ENCODE data around the gene DOCK4. TPM values are rescaled to one million over a fixed set of nuclear protein-coding genes. Genes with fewer than 3 reads are reported as not detected.

DOCK4 gene
- total RNA-seq, 1 donor from 2014 or later = 16.8 TPM

DNA sequence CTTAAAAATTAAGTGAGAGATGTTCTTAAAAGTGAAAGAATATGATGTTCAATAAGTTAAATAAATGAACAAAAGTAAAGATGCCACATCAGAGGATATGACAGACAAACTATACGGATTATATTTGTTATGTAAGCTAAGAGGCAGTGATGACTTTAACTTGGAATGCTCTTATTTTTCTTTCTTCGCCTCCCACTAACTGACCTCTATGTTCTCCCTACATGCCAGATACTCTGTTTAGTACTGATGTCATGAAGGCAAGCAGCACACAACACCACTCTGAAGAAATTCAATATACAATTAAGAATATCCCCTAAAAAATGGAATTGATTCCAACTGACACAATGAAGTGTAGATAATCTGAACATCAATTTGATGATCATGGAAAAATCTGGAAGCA lies 223.4 kb downstream of the DOCK4 start:
- no peak for DNase-seq (ENCODE audit: missing footprints)
- intact Hi-C loops (cut with DNase I) = no loop called here
- ATAC-seq = no peak

DNA sequence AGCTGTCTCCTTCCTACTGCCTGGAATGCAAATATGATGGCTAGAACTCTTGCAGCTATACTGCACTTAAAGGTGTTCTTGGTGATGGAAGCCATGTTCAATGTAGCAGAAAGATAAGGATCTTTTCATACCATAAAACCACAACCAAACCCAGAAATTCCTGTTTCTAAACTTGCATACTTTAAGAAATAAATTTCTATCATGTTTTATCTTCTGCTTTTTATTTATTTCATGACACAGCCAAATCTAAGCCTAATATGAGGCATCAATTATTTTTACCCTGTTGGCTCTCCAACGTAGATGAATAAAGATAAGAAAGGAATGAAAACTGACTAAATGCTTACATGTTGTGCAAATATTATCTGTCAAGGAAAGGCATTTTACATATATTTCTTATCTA lies 224.1 kb downstream of the DOCK4 start:
- no peak for DNase-seq (ENCODE audit: missing footprints)
- no peak for ATAC-seq
- intact Hi-C loops (cut with DNase I) = no loop called here

DNA sequence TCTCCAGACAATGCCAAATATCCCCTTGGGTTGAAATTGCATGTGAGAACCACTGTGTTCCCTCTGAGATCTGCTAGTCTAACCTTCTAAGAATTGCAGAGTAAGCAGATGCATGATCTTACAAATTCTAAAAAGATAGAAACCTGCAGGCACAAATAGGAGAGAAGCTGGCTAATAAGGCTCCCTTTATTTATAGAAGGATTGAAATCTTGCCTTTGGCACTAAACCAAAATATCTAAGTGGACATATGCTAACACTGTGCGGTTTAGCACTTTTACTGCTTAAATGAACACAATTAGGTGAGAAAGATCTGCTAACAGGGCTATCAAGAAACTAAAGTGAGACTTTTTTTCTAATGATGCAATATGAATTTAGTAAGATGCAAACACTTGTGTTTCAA lies 225.5 kb downstream of the DOCK4 start:
- intact Hi-C loops (cut with DNase I) = no loop called here
- ATAC-seq = no peak
- DNase-seq (ENCODE audit: missing footprints) = no peak

- intact Hi-C loops (cut with DNase I) = no loop called here
- ATAC-seq (no peak), DNase-seq (ENCODE audit: missing footprints) (no peak)
Observed at GRCh38 chr7:111975346-111975745, 230.9 kb downstream of the DOCK4 start.

- intact Hi-C loops (cut with DNase I) = no loop called here
- ATAC-seq (no peak), DNase-seq (ENCODE audit: missing footprints) (no peak)
Observed at GRCh38 chr7:111960984-111961383, 245.2 kb downstream of the DOCK4 start.

DNA sequence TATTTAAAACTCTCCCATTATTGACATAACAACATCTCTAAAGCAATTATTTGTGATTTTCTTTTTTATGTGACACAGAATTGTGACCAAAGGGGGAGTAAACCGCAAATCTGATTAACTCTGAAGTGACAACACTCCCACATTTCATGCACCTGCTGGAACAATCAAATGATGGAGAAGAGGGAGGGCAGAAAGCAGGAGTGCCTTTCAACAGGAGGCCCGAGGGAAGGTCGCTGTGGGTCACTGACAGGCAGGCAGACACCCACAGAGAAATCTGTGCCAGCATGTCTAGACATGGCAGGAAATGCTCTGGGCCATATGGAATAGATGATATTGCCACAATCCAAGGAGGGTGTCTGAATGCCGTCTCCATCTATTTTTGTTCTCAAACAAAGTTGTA lies 247.3 kb downstream of the DOCK4 start:
- DNase-seq (ENCODE audit: missing footprints) (no peak), ATAC-seq (no peak)
- intact Hi-C loops (cut with DNase I) = loop anchor here (5.0 to 10.0 kb wide), 2 partner anchors 176 to 248 kb away; partner anchors contain the start of genes DOCK4 and ZNF277

DNA sequence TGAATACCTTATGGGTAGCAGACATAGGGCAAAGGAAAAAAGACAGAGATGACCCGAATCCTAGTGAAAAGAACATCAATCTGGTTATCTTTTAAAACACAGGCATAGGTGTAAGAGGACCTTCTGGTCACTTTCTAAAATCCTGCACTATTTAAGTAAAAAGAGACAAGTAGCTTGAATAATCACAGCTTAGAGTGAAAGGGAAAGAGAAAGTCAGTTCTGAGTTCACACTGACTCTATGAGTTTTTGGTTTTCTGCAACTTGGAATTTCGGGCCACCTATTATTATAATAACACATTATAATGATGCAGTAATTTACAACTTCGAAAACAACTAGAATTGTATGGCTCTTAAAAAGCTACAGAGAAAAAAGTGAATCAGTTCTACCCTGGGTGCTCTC lies 247.8 kb downstream of the DOCK4 start:
- intact Hi-C loops (cut with DNase I) = loop anchor here (5.0 to 10.0 kb wide), 2 partner anchors 176 to 249 kb away; partner anchors contain the start of genes DOCK4 and ZNF277
- DNase-seq (ENCODE audit: missing footprints) (no peak), ATAC-seq (no peak)

- intact Hi-C loops (cut with DNase I) = loop anchor here (5.0 to 10.0 kb wide), 2 partner anchors 179 to 252 kb away; partner anchors contain the start of genes DOCK4 and ZNF277
- ATAC-seq (no peak), DNase-seq (ENCODE audit: missing footprints) (no peak)
Observed at GRCh38 chr7:111955616-111956015, 250.6 kb downstream of the DOCK4 start.

DNA sequence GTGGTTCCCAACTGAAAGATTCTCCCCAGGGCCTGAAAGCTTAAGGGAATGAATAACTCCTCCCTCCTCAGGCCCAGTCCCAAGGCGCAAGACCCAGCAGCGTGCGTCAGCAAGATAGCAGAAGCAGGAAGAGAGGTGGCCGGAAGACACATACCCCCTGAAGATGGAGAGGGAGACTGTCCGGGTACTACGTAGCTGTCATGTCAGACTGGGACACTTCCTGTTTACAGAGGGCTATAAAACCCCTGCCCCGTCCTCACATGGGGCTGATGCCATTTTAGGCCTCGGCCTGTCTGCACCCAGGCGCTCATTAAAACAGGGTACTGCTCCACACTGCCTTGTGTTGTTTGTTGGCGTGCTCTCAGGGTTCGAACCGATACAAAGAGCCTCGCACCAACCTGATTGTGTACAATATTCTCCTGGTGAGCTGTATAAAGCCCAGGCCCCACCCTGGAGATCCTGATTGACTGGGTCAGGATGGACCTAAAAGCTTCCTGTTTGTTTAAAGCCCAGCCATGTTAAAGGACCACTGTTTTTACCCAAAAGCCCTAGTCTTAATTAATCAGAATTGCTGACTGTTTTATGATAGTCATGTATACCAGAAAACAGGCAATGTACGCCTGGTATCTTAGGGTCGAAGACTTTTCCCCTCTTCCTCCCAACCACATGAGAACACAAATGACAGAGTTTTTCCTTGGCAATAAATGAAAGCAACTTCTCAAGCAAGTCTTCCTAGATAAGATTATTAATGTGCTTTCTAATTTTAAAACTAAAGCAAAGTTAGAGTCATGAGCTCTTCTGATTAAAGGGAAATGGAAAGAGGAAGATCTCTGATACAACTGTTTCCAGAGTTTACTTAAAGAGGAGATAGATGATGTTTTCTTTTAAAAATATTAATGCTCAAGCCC lies 251.5 kb downstream of the DOCK4 start:
- DNase-seq (ENCODE audit: missing footprints) = no peak
- no peak for ATAC-seq
- intact Hi-C loops (cut with DNase I) = loop anchor here (5.0 to 10.0 kb wide), 3 partner anchors 180 to 458 kb away; partner anchors contain the start of genes DOCK4 and ZNF277

- intact Hi-C loops (cut with DNase I) = loop anchor here (5.0 to 10.0 kb wide), 2 partner anchors 181 to 458 kb away; no protein-coding TSS in a partner anchor
- DNase-seq (ENCODE audit: missing footprints) (no peak), ATAC-seq (no peak)
Observed at GRCh38 chr7:111954056-111954455, 252.1 kb downstream of the DOCK4 start.

DNA sequence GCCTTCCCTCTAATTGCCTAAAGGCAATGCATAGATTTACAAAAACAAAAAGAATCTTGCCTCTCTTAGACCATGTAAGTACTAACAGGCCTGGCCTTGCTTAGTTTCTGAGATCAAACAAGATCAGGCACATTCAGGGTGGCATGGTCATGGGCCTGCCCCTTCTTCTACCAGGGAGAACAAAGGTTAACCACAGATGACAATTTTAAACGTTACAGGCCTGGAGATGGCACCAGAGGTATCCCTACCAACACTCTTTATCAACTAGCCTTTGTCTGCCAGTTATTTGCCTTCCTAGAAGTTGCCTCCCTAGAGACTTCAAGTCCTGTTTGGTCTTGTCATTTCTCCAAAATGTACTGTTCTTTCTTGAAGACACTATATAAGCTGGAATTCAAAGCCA lies 252.6 kb downstream of the DOCK4 start:
- intact Hi-C loops (cut with DNase I) = loop anchor here (5.0 to 10.0 kb wide), 2 partner anchors 181 to 459 kb away; no protein-coding TSS in a partner anchor
- ATAC-seq (peak; percentile 73), DNase-seq (ENCODE audit: missing footprints) (no peak)

DNA sequence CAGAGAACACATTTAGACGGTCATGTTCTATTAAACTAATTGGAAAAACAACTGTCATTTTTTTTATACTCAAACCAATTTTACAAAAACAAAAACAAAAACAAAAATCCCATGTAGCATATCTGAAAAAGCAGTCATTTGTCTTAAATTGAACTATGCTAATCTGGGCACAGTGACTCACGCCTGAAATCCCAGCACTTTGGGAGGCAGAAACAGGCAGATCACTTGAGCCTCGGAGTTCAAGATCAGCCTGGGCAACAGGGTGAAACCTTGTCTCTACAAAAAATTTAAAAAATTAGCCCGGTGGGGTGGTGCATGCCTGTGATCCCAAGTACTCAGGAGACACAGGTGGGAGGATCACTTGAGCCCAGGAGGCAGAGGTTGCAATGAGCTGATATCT lies 253.4 kb downstream of the DOCK4 start:
- intact Hi-C loops (cut with DNase I) = loop anchor here (5.0 to 10.0 kb wide), 2 partner anchors 182 to 460 kb away; no protein-coding TSS in a partner anchor
- no peak for ATAC-seq
- DNase-seq (ENCODE audit: missing footprints) = no peak

- ATAC-seq = no peak
- intact Hi-C loops (cut with DNase I) = loop anchor here (5.0 to 10.0 kb wide), 2 partner anchors 184 to 461 kb away; no protein-coding TSS in a partner anchor
- no peak for DNase-seq (ENCODE audit: missing footprints)
Observed at GRCh38 chr7:111951052-111951451, 255.1 kb downstream of the DOCK4 start.

GRCh38 chr7:111942450-111943081 lies 263.6 kb downstream of the DOCK4 start:
- intact Hi-C loops (cut with DNase I) = no loop called here
- no peak for DNase-seq (ENCODE audit: missing footprints)

GRCh38 chr7:111937163-111937562 lies 269.0 kb downstream of the DOCK4 start:
- ATAC-seq (no peak), DNase-seq (ENCODE audit: missing footprints) (no peak)
- intact Hi-C loops (cut with DNase I) = no loop called here

More at GRCh38 chr7:111942450-111943081, 263.6 kb downstream of the DOCK4 start:
- ATAC-seq = no peak

GRCh38 chr7:111933609-111934008 lies 272.6 kb downstream of the DOCK4 start:
- no peak for ATAC-seq
- DNase-seq (ENCODE audit: missing footprints) = no peak
- intact Hi-C loops (cut with DNase I) = no loop called here

- ATAC-seq (no peak), DNase-seq (ENCODE audit: missing footprints) (no peak)
- intact Hi-C loops (cut with DNase I) = no loop called here
Observed at GRCh38 chr7:111931958-111932357, 274.2 kb downstream of the DOCK4 start.

GRCh38 chr7:111931016-111931517 lies 275.1 kb downstream of the DOCK4 start:
- intact Hi-C loops (cut with DNase I) = no loop called here
- ATAC-seq = no peak

DNA sequence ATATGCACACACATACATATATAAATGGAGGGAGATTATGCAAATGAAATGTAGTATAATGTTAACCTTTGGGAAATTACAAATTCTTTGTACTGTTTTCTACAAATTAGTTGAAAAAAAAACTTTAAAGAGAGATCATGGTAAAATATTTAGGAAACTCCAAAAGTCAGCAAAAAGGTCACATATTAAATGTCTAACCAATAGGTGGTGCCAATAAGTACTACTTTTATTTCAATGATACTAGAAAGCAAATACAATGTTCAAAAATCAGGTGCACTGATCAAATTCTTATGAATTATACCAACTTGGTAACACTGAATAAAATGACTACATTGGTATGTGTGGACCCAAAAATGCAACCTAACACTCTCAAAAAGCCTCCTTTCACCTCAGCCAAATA lies 276.9 kb downstream of the DOCK4 start:
- ATAC-seq (no peak), DNase-seq (ENCODE audit: missing footprints) (no peak)
- intact Hi-C loops (cut with DNase I) = no loop called here

More at GRCh38 chr7:111931016-111931517, 275.1 kb downstream of the DOCK4 start:
- no peak for DNase-seq (ENCODE audit: missing footprints)

Measured in Right ventricle myocardium inferior (tissue), 1 donor.